MCF 10A (cell line): ENCODE measurements around the gene AGBL1. TPM values are rescaled to one million over a fixed set of nuclear protein-coding genes. Genes with fewer than 3 reads are reported as not detected.

Experiments used
- BruUV-seq: library from RNA; stranded (reverse); fragments of 400-500 nt; replicated peaks from 2 replicates; lab custom pipeline; 2021; lab: Mats Ljungman, UMichigan
- CTCF ChIA-PET: fragments of 300-600 bp; sonication (Branson Sonifier 250); formaldehyde crosslinking; extraction: SDS; loops from one replicate; lab custom pipeline; 2021; ENCODE audit warnings: antibody characterized with exemption, inconsistent platforms; lab: Yijun Ruan, JAX
- POLR2A ChIA-PET: fragments of 300-600, 350-650 bp; sonication (Branson Sonifier 250); formaldehyde crosslinking; extraction: SDS; loops from one replicate; lab custom pipeline; 2020; ENCODE audit warnings: antibody characterized with exemption, inconsistent platforms; lab: Yijun Ruan, JAX
- DNase-seq: peaks from one replicate; pipeline ENCODE4 v3.0.0-alpha.2; 2018; ENCODE audit not compliant: unreplicated experiment
- H3K27ac Mint-ChIP-seq: one replicate; pipeline ENCODE4 v1.8.0; 2022; ENCODE audit warnings: mild to moderate bottlenecking, low read depth, mixed read lengths; ENCODE audit not compliant: unreplicated experiment
- H3K27me3 Mint-ChIP-seq: one replicate; pipeline ENCODE4 v1.8.0; 2022; ENCODE audit warnings: mixed read lengths; ENCODE audit not compliant: insufficient read depth, unreplicated experiment
- H3K36me3 Mint-ChIP-seq: one replicate; pipeline ENCODE4 v1.8.0; 2022; ENCODE audit warnings: mild to moderate bottlenecking, moderate library complexity, mixed read lengths; ENCODE audit not compliant: insufficient read depth, unreplicated experiment
- H3K4me1 Mint-ChIP-seq: one replicate; pipeline ENCODE4 v1.8.0; 2022; ENCODE audit warnings: mixed read lengths; ENCODE audit not compliant: insufficient read depth, unreplicated experiment
- H3K4me3 Mint-ChIP-seq: one replicate; pipeline ENCODE4 v1.8.0; 2022; ENCODE audit warnings: mild to moderate bottlenecking, moderate library complexity, mixed read lengths; ENCODE audit not compliant: unreplicated experiment
- H3K9me3 Mint-ChIP-seq: one replicate; pipeline ENCODE4 v1.8.0; 2022; ENCODE audit warnings: mixed read lengths; ENCODE audit not compliant: unreplicated experiment
- CTCF ChIP-seq: fragments of 200-600 bp; IDR thresholded peaks from one replicate; pipeline ENCODE4 v1.8.0; 2022; ENCODE audit warnings: antibody characterized with exemption, mild to moderate bottlenecking; ENCODE audit not compliant: unreplicated experiment
- intact Hi-C: fragments of 100-400 bp; cut with micrococcal nuclease; formaldehyde crosslinking; loops from 2 replicates; pipeline ENCODE4 v1.14.1; 2022
- total RNA-seq: library from RNA; stranded (reverse); gene quantifications from 2 replicates; pipeline ENCODE4 v1.2.3, GENCODE V29; 2022

Gene AGBL1
- total RNA-seq, 1 experiment from 2014 or later = not detected

GRCh38 chr15:86846036-86846435, 766.4 kb downstream of the AGBL1 start:
- intact Hi-C loops = no loop called here
- no peak overlapping the region for H3K27ac Mint-ChIP-seq
- no peaks in the 10 kb centered on the region for H3K36me3 Mint-ChIP-seq
- no peak overlapping the region for H3K4me3 Mint-ChIP-seq
- CTCF ChIA-PET = no interaction called here
- TF ChIP-seq CTCF = no peak
- POLR2A ChIA-PET = no interaction called here
- BruUV-seq = no TSS peak
- peaks cover 5% of the 10 kb centered on the region for H3K27me3 Mint-ChIP-seq
- no peak for DNase-seq
- no peaks in the 10 kb centered on the region for H3K9me3 Mint-ChIP-seq
- no peaks in the 10 kb centered on the region for H3K4me1 Mint-ChIP-seq

GRCh38 chr15:86849136-86849535, 769.5 kb downstream of the AGBL1 start:
- POLR2A ChIA-PET = interaction anchor here (0.6 to 0.7 kb wide), 2 partner anchors 223 to 295 kb away, joined by 3 read pairs; no protein-coding TSS in a partner anchor
- H3K4me1 Mint-ChIP-seq = peaks cover 6% of the 10 kb centered on the region
- CTCF ChIA-PET = interaction anchor here (0.7 kb wide), 1 partner anchor 520 kb away, joined by 3 read pairs; no protein-coding TSS in a partner anchor
- DNase-seq = no peak
- H3K4me3 Mint-ChIP-seq = no peak overlapping the region
- TF ChIP-seq CTCF = no peak
- H3K27ac Mint-ChIP-seq = no peak overlapping the region
- H3K36me3 Mint-ChIP-seq = no peaks in the 10 kb centered on the region
- intact Hi-C loops = no loop called here
- no peaks in the 10 kb centered on the region for H3K9me3 Mint-ChIP-seq
- no TSS peak for BruUV-seq
- no peaks in the 10 kb centered on the region for H3K27me3 Mint-ChIP-seq

- no peaks in the 10 kb centered on the region for H3K36me3 Mint-ChIP-seq
- no peaks in the 10 kb centered on the region for H3K27me3 Mint-ChIP-seq
- intact Hi-C loops = no loop called here
- H3K4me1 Mint-ChIP-seq = peaks cover 6% of the 10 kb centered on the region
- no TSS peak for BruUV-seq
- no peak overlapping the region for H3K4me3 Mint-ChIP-seq
- ChIA-PET POLR2A (interaction anchor here (0.6 to 0.7 kb wide), 2 partner anchors 224 to 295 kb away, joined by 3 read pairs; no protein-coding TSS in a partner anchor), CTCF (interaction anchor here (0.7 kb wide), 1 partner anchor 284 kb away, joined by 4 read pairs; no protein-coding TSS in a partner anchor)
- DNase-seq = no peak
- TF ChIP-seq CTCF = no peak
- no peak overlapping the region for H3K27ac Mint-ChIP-seq
- H3K9me3 Mint-ChIP-seq = no peaks in the 10 kb centered on the region
Observed at GRCh38 chr15:86849558-86850285, 770.1 kb downstream of the AGBL1 start.

- BruUV-seq = no TSS peak
- TF ChIP-seq CTCF = no peak
- H3K4me3 Mint-ChIP-seq = no peak overlapping the region
- H3K4me1 Mint-ChIP-seq = peaks cover 6% of the 10 kb centered on the region
- no peak overlapping the region for H3K27ac Mint-ChIP-seq
- H3K36me3 Mint-ChIP-seq = no peaks in the 10 kb centered on the region
- no peaks in the 10 kb centered on the region for H3K27me3 Mint-ChIP-seq
- no peak for DNase-seq
- ChIA-PET POLR2A (no interaction called here), CTCF (no interaction called here)
- intact Hi-C loops = no loop called here
- no peaks in the 10 kb centered on the region for H3K9me3 Mint-ChIP-seq
Observed at GRCh38 chr15:86850939-86851338, 771.3 kb downstream of the AGBL1 start.
